GM12865 (cell line): ENCODE measurements around the gene FCSK.
"Not testable (repeated sequence)": the region's sequence is repeated elsewhere in the genome, so short reads cannot be mapped to it uniquely, and the experiment has no call there.

ENCODE experiments used
- DNase-seq: peaks from one replicate; pipeline ENCODE4 v3.0.0; 2010; ENCODE audit warnings: low read depth
- H3K4me3 ChIP-seq: 2 replicates; pipeline ENCODE4 v1.5.1; 2011; ENCODE audit warnings: mild to moderate bottlenecking, low read depth, low read length, control low read depth
- TF ChIP-seq, protein P1 (sequence below): IDR thresholded peaks from 2 replicates; pipeline ENCODE4 v1.5.1; 2011; ENCODE audit warnings: low read length, control low read depth, low read depth, inconsistent platforms; ENCODE audit not compliant: insufficient read depth; ENCODE audit errors: missing control alignments

FCSK gene

DNA sequence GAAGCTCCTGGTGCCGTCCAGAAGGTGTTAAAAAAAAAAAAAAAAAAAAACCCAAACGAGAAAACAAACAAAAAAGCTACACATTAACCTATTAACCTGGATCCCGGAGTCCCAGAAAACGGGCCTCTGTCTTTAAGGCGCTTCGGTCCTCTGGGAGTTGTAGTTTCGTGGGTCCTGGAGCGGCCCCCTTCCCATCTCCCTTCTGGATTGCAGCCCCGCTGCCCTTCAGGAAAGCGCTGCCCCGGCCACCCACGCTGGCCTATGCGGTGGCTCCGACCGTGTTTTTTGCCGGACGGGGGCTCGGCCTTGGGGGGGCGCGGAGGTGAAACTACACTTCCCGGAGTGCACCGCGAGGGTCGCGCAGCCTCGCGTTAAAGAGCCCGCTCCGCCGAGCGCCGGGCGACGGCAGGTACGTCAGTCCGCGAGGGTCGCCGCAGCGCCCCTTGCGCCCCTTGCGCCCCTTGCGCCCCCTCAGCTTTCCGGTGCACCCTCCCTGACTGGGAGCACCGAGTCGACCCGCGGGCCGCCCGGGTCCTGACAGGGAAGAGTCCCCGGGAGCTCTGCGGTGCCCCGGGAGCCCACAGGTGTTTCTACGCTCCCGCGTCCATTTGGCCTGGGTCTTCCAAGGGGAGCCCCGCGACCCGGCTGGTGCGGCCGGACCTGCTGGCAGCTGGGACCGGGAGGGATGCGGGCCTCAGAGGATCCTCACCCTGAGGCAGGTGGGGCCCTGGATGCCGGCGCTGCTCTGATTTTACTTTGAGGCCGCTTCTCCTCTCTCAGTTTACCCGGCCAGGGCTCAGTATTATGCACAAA is at the start of gene FCSK:
TSS of gene FCSK (plus strand) at position 374 of the 813 bp plus-strand sequence. CDS start 8,596 bp downstream, outside the sequence.
- DNase-seq, result peak; percentile 80
- peak within 1 kb of the TSS; percentile 86 for H3K4me3 ChIP-seq
- TF ChIP-seq, protein P1, sequence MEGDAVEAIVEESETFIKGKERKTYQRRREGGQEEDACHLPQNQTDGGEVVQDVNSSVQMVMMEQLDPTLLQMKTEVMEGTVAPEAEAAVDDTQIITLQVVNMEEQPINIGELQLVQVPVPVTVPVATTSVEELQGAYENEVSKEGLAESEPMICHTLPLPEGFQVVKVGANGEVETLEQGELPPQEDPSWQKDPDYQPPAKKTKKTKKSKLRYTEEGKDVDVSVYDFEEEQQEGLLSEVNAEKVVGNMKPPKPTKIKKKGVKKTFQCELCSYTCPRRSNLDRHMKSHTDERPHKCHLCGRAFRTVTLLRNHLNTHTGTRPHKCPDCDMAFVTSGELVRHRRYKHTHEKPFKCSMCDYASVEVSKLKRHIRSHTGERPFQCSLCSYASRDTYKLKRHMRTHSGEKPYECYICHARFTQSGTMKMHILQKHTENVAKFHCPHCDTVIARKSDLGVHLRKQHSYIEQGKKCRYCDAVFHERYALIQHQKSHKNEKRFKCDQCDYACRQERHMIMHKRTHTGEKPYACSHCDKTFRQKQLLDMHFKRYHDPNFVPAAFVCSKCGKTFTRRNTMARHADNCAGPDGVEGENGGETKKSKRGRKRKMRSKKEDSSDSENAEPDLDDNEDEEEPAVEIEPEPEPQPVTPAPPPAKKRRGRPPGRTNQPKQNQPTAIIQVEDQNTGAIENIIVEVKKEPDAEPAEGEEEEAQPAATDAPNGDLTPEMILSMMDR, result no peak

DNA sequence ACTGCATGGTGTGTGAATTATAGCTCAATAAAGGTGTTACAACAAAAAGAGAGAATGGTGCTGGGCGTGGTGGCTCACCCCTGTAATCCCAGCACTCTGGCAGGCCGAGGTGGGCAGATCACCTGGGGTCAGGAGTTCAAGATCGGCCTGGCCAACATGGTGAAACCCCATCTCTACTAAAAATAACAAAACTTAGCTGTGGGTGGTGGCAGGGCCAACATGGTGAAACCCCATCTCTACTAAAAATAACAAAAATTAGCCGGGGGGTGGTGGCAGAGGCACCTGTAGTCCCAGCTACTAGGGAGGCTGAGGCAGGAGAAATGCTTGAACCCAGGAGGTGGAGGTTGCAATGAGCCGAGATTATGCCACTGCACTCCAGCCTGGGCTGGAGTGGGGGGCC is 48.3 kb upstream of the FCSK start:
- peak; percentile 32 for DNase-seq
- H3K4me3 ChIP-seq, result not testable (repeated sequence)

DNA sequence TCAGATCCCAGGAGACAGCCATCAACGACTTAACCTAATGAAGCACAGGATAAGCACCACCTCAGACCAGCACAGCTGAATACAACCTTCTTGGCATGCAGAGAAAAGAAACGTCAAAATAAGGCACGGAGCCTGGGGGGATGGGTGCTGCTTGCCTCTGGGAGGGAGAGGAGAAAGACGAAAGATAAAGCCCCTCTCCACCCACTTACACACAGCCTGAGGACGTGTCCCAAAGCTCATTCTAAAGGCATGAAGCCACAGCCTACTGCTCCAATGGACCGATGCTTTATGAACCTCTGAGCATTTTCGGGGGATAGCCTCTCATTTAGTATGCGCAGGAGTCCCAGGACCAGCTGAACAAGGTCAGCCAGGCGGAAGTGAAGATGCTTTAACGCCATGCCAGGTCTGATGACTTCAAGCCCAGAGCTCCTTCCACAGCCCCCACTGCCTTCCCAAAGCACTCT is 46.6 kb upstream of the FCSK start:
- no peak overlapping the region for H3K4me3 ChIP-seq
- no peak for DNase-seq
- TF ChIP-seq, protein P1, result no peak

DNA sequence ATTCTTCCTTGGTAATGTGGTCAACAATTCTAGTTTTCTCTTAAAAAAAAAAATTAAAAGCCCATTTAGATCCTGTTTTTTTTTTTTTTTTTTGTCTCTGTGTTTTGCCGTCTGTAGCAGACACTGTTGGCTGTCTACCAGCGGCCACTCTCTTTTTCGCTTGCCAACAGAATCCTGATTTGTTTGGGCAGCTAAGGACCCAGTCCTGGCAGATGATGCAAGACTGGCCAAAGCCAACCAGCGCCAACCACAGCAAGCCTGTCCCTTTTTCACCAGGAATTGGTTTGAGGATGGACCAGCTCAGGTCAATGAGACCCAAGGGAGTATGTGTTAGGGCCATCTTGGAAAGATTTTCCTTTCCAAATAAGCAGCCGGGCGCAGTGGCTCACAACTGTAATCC is 43.7 kb upstream of the FCSK start:
- TF ChIP-seq, protein P1, result no peak
- no peak for DNase-seq
- no peak overlapping the region for H3K4me3 ChIP-seq

DNA sequence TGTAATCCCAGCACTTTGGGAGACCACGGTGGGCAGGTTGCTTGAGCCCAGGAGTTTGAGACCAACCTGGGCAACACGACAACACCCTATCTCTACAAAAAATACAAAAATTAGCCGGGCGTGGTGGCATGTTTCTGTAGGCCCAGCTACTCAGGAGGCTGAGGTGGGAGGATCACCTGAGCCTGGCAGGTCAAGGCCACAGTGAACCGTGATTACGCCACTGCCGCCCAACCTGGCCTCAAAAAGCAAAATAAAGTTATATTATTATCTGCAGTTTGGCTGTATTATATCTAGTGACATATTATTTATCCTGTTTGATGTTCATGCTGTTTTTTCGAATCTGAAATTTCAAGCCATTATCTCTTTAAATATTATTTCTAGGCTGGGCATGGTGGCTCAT is 42.0 kb upstream of the FCSK start:
- H3K4me3 ChIP-seq, result no peak overlapping the region
- TF ChIP-seq, protein P1, result no peak
- no peak for DNase-seq

DNA sequence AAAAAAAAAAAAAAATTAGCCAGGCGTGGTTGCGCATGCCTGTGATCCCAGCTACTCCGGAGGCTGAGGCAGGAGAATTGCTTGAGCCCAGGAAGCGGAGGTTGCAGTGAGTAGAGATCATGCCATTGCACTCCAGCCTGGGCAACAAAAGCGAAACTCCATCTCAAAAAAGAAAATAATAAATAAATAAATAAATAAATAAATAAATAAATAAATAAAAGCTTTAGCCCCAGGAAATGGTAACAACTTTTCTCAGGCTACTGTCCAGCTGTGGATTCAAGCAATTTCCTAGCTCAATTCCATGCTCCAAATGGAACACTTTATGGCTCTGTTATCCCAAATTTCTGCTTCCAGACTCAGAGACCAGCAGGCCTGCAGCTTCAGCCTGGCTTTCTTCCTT is 40.8 kb upstream of the FCSK start:
- not testable (repeated sequence) for H3K4me3 ChIP-seq, DNase-seq

DNA sequence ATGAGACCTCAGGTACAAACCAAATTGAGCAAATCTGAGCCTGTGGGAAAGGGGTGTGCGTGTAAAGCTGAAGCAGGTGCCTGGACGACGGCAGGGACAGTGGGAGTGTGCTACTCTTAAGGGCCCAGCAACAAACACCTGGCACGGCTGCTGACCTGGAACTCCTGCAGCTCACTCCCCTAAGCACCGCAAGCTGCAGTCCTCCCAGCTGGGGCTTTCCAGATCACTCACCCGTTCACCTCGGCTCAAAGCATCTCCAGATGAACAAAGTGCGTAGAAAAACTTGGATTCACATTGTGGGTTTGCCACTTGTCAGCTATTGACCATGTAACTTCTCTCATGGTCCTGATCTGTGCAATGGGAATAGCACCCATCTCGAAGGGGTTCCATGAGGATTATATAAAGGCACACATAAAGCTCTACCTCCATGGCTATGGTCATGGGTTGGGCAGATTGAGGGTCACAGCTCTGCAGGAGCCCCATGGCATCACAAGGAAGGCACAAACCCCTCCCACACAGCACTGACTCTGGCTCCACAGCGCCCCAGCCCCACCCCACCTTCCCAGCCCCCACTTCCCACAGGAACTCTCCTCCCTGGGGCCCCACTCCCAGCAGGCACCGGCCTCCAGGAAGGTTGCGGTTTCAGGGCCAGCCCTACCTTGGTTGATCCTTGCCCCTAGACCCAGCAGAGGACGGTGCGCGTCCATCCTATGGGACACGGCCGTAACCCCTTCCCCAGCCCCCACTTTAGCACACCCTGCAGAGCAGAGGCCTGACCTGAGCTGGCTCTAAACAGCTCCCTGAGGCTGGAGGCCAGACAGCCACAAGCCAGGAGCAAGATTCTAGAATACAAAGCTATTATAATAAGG is 37.4 kb upstream of the FCSK start:
- TF ChIP-seq, protein P1, result no peak
- no peak overlapping the region for H3K4me3 ChIP-seq
- peak; percentile 89 for DNase-seq
